CD14-positive monocyte (primary cell): ENCODE data around the gene ADGRL3. TPM values are rescaled to one million over a fixed set of nuclear protein-coding genes. Genes with fewer than 3 reads are reported as not detected.

ENCODE experiments used
- DNase-seq, 3 donors: peaks; one replicate each; pipeline ENCODE4 v3.0.0-alpha.2; 2011 to 2022
- H2AFZ ChIP-seq: 2 replicates; pipeline ENCODE4 v1.6.0; 2012; ENCODE audit warnings: mild to moderate bottlenecking, low read depth, low read length, inconsistent platforms; ENCODE audit not compliant: insufficient read depth, poor library complexity, severe bottlenecking
- H3K27ac ChIP-seq, 2 donors: 1 replicate in 1 of 2; 2 replicates in 1 of 2; pipeline ENCODE4 v1.5.1; 2012 to 2013; ENCODE audit warnings: low read length in 2 of 2, control low read depth in 1 of 2, inconsistent platforms in 1 of 2, low read depth in 1 of 2, mild to moderate bottlenecking in 1 of 2
- H3K27me3 ChIP-seq, 2 donors: one replicate each; pipeline versions ENCODE4 v1.6.0 to v1.6.1; 2011 to 2013; ENCODE audit warnings: low read length in 2 of 2; ENCODE audit not compliant: control insufficient read depth in 2 of 2, insufficient read depth in 2 of 2
- H3K36me3 ChIP-seq, 2 donors: replicated peaks in 1 of 2; 1 replicate in 1 of 2; 2 replicates in 1 of 2; pipeline versions ENCODE4 v1.5.1 to v1.6.1; 2012 to 2013; ENCODE audit warnings: low read length in 2 of 2, control low read depth in 1 of 2, inconsistent platforms in 1 of 2, mild to moderate bottlenecking in 1 of 2; ENCODE audit not compliant: insufficient read depth in 2 of 2, control insufficient read depth in 1 of 2
- H3K4me1 ChIP-seq, 2 donors: 1 replicate in 1 of 2; 2 replicates in 1 of 2; pipeline versions ENCODE4 v1.5.1 to v1.6.1; 2012 to 2013; ENCODE audit warnings: low read length in 2 of 2, control low read depth in 1 of 2, inconsistent platforms in 1 of 2, mild to moderate bottlenecking in 1 of 2, moderate library complexity in 1 of 2; ENCODE audit not compliant: insufficient read depth in 2 of 2, control insufficient read depth in 1 of 2
- H3K4me2 ChIP-seq: replicated peaks from 2 replicates; pipeline ENCODE3; 2012; ENCODE audit warnings: low read length, moderate library complexity, mild to moderate bottlenecking; ENCODE audit not compliant: poor library complexity, severe bottlenecking; ENCODE audit errors: extremely low read depth
- H3K4me3 ChIP-seq, 3 experiments: fragments of 200-600 bp in 1 of 3; sonication (generic) in 1 of 3; replicated peaks in 1 of 3; 1 replicate in 2 of 3; 2 replicates in 1 of 3; pipeline ENCODE4 v1.5.1; 2011 to 2013; ENCODE audit warnings: low read length in 3 of 3, mild to moderate bottlenecking in 3 of 3, control low read depth in 2 of 3, low read depth in 2 of 3, inconsistent platforms in 1 of 3, moderate library complexity in 1 of 3
- H3K79me2 ChIP-seq: 2 replicates; pipeline ENCODE4 v1.6.0; 2012; ENCODE audit warnings: mild to moderate bottlenecking, control low read depth, inconsistent platforms, low read length, moderate library complexity; ENCODE audit not compliant: insufficient read depth
- H3K9ac ChIP-seq: 2 replicates; pipeline ENCODE4 v1.6.0; 2017; ENCODE audit warnings: low read length, mild to moderate bottlenecking; ENCODE audit not compliant: insufficient read depth, poor library complexity, severe bottlenecking
- H3K9me3 ChIP-seq, 2 donors: replicated peaks in 1 of 2; 1 replicate in 1 of 2; 2 replicates in 1 of 2; pipeline versions ENCODE4 v1.5.1 to v1.6.1; 2012 to 2013; ENCODE audit warnings: low read length in 2 of 2, control low read depth in 1 of 2; ENCODE audit not compliant: control insufficient read depth in 1 of 2, insufficient read depth in 1 of 2
- H4K20me1 ChIP-seq: 2 replicates; pipeline ENCODE4 v1.6.0; 2012; ENCODE audit warnings: mild to moderate bottlenecking, low read length, control low read depth, moderate library complexity; ENCODE audit not compliant: insufficient read depth
- H3K27ac Mint-ChIP-seq, 7 donors: one replicate each; pipeline ENCODE4 v1.8.0; 2020; ENCODE audit warnings: mild to moderate bottlenecking in 7 of 7, mixed read lengths in 7 of 7, moderate library complexity in 6 of 7, inconsistent platforms in 2 of 7
- H3K27me3 Mint-ChIP-seq, 3 donors: one replicate each; pipeline ENCODE4 v1.8.0; 2021 to 2022; ENCODE audit warnings: low read depth in 3 of 3, mild to moderate bottlenecking in 3 of 3, mixed read lengths in 3 of 3, moderate library complexity in 3 of 3, inconsistent platforms in 1 of 3
- H3K36me3 Mint-ChIP-seq, 2 donors: one replicate each; pipeline ENCODE4 v1.8.0; 2020; ENCODE audit warnings: mixed read lengths in 2 of 2, inconsistent platforms in 1 of 2, mild to moderate bottlenecking in 1 of 2
- H3K4me1 Mint-ChIP-seq: one replicate; pipeline ENCODE4 v1.8.0; 2020; ENCODE audit warnings: mild to moderate bottlenecking, mixed read lengths
- H3K4me3 Mint-ChIP-seq, 2 donors: one replicate each; pipeline ENCODE4 v1.8.0; 2020; ENCODE audit warnings: mild to moderate bottlenecking in 2 of 2, mixed read lengths in 2 of 2, moderate library complexity in 1 of 2
- H3K9me3 Mint-ChIP-seq, 7 donors: one replicate each; pipeline ENCODE4 v1.8.0; 2020 to 2022; ENCODE audit warnings: mixed read lengths in 7 of 7, mild to moderate bottlenecking in 6 of 7, moderate library complexity in 6 of 7, inconsistent platforms in 2 of 7
- WGBS: methylation state at CpG from one replicate; pipeline ENCODE4 v1.1.5; 2013; ENCODE audit warnings: missing lambda C conversion rate; ENCODE audit not compliant: insufficient coverage; 5-methylcytosine and 5-hydroxymethylcytosine counted together
- intact Hi-C, 2 donors: fragments of 100-400 bp; cut with micrococcal nuclease; formaldehyde crosslinking; loops; one replicate each; pipeline versions ENCODE4 v1.15.0 to v1.15.1; 2023
- polyA plus RNA-seq, 3 donors: library from polyadenylated mRNA; depleted of rRNA in 1 of 3; unstranded in 2 of 3; stranded (reverse) in 1 of 3; fragments of 300-500 nt in 2 of 3; fragments of >200 nt in 1 of 3; fragmentation: Illumina TruSeq in 2 of 3; gene quantifications; 1 replicate in 2 of 3; 2 replicates in 1 of 3; pipeline ENCODE4 v1.2.3, GENCODE V29; 2012 to 2021
- TF ChIP-seq, protein P1 (sequence below): fragments of 200-600 bp; IDR thresholded peaks from one replicate; pipeline ENCODE4 v1.8.0; 2022; ENCODE audit warnings: antibody characterized with exemption, mild to moderate bottlenecking

ADGRL3 gene
- polyA plus RNA-seq, 3 donors = not detected

DNA sequence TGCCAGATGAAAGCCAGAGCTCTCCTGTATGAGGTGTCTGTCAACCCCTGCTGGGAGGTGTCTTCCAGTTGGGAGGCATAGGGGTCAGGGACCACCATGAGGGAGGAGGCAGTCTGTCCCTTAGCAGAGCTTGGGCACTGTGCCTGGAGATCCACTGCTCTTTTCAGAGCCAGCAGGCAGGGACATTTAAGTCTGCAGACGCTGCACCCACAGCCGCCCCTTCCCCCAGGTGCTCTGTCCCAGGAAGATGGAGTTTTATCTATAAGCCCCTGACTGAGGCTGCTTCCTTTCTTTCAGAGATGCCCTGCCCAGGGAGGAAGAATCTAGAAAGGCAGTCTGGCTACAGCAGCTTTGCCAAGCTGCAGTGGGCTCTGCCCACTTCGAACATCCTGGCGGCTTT lies 893.6 kb downstream of the ADGRL3 start:
- no peak overlapping the region for H3K4me2 ChIP-seq
- H4K20me1 ChIP-seq = no peaks in the 10 kb centered on the region
- no peak for DNase-seq
- Mint-ChIP-seq H3K4me1 (no peaks in the 10 kb centered on the region), H3K27ac (no peak overlapping the region), H3K9me3 (peaks cover 0 to 16% (median 8%) of the 10 kb centered on the region in 7 donors), H3K27me3 (no peaks in the 10 kb centered on the region), H3K4me3 (no peak overlapping the region), H3K36me3 (no peaks in the 10 kb centered on the region)
- TF ChIP-seq, protein P1, sequence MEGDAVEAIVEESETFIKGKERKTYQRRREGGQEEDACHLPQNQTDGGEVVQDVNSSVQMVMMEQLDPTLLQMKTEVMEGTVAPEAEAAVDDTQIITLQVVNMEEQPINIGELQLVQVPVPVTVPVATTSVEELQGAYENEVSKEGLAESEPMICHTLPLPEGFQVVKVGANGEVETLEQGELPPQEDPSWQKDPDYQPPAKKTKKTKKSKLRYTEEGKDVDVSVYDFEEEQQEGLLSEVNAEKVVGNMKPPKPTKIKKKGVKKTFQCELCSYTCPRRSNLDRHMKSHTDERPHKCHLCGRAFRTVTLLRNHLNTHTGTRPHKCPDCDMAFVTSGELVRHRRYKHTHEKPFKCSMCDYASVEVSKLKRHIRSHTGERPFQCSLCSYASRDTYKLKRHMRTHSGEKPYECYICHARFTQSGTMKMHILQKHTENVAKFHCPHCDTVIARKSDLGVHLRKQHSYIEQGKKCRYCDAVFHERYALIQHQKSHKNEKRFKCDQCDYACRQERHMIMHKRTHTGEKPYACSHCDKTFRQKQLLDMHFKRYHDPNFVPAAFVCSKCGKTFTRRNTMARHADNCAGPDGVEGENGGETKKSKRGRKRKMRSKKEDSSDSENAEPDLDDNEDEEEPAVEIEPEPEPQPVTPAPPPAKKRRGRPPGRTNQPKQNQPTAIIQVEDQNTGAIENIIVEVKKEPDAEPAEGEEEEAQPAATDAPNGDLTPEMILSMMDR = no peak
- no peaks in the 10 kb centered on the region for H3K79me2 ChIP-seq
- no peak overlapping the region for H2AFZ ChIP-seq
- no peaks in the 10 kb centered on the region for H3K4me1 ChIP-seq
- no peaks in the 10 kb centered on the region for H3K36me3 ChIP-seq
- no peak overlapping the region for H3K9ac ChIP-seq
- intact Hi-C loops = no loop called here
- 98% methylated on average over 3 of the region's 4 CpGs for WGBS
- no peak overlapping the region for H3K4me3 ChIP-seq
- H3K27me3 ChIP-seq = no peaks in the 10 kb centered on the region
- no peak overlapping the region for H3K27ac ChIP-seq
- peaks cover 12 to 16% of the 10 kb centered on the region in 2 donors for H3K9me3 ChIP-seq

DNA sequence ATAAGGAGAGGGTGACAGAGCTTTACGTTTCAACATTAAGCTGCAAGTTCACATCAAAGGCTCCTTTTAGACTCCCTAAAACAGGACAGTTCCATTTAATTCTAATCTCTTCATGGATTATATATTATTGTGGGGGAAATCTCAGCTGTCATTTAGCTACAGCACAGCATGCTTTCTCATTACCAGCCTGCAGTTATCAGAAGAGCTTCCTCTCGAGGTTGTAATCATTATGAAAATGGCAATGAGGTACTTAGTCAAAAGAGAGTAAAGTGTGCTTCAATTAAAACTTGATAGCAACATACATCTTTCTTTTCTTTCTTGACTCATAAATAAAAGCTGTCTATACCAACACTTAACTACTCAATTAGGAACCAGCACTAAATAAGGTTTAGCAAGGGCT lies 896.8 kb downstream of the ADGRL3 start:
- Mint-ChIP-seq H3K9me3 (peaks cover 0 to 12% (median 11%) of the 10 kb centered on the region in 7 donors), H3K27me3 (peaks cover 0 to 1% (median 0%) of the 10 kb centered on the region in 3 donors), H3K4me1 (no peaks in the 10 kb centered on the region), H3K36me3 (no peaks in the 10 kb centered on the region), H3K27ac (no peak overlapping the region), H3K4me3 (no peak overlapping the region)
- H3K27me3 ChIP-seq = no peaks in the 10 kb centered on the region
- no peak overlapping the region for H2AFZ ChIP-seq
- no peaks in the 10 kb centered on the region for H3K4me1 ChIP-seq
- TF ChIP-seq, protein P1 = no peak
- DNase-seq = no peak
- no peaks in the 10 kb centered on the region for H4K20me1 ChIP-seq
- no peak overlapping the region for H3K4me3 ChIP-seq
- H3K9ac ChIP-seq = no peak overlapping the region
- WGBS = no CpG with 5 or more reads among the region's 2 CpGs
- H3K79me2 ChIP-seq = no peaks in the 10 kb centered on the region
- H3K27ac ChIP-seq = no peak overlapping the region
- peaks cover 16 to 17% of the 10 kb centered on the region in 2 donors for H3K9me3 ChIP-seq
- no peaks in the 10 kb centered on the region for H3K36me3 ChIP-seq
- no peak overlapping the region for H3K4me2 ChIP-seq
- intact Hi-C loops = no loop called here
